Measurements from ENCODE around the gene TCF7L1.
A peak's percentile ranks its signal among the peaks of the same experiment; 100 is the strongest.

GRCh38 chr2:85312404-85312803, 179.2 kb downstream of the TCF7L1 start:
- TF ChIP-seq CTCF (IDR thresholded peaks at IDR 0.05; ENCODE audit: insufficient read depth, low read length) (no peak), POLR2AphosphoS5 (IDR thresholded peaks at IDR 0.05; ENCODE audit: low read depth) (0 out of 2 replicates have a peak, but pooled peaks have one; percentile 7), SPI1 (IDR thresholded peaks at IDR 0.05; ENCODE audit: borderline replicate concordance, low read depth) (no peak)

Data from HL-60 (cell line).